ENCODE data around the gene PLD4.

DNA sequence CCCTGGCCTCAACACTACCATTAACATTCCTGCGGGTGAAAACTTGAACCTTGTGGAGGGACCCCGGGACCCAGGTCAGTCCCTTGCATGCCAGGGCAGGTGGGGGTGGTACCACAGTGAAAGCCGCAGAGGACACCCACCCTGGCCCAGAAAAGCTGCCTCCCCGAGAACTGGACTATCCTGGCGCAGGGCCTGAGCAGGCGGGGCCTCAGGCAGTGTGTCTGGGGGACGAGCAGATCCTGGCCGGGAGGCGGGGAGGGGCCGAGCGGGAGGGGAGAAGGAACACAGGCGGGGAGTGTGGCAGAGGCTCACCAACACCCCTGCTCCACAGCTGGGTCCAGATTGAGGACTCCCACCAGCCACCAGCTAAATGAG lies 43.5 kb downstream of the PLD4 start:
- no peak for TF ChIP-seq POLR2A (IDR thresholded peaks at IDR 0.05)
- TF ChIP-seq, protein P1, sequence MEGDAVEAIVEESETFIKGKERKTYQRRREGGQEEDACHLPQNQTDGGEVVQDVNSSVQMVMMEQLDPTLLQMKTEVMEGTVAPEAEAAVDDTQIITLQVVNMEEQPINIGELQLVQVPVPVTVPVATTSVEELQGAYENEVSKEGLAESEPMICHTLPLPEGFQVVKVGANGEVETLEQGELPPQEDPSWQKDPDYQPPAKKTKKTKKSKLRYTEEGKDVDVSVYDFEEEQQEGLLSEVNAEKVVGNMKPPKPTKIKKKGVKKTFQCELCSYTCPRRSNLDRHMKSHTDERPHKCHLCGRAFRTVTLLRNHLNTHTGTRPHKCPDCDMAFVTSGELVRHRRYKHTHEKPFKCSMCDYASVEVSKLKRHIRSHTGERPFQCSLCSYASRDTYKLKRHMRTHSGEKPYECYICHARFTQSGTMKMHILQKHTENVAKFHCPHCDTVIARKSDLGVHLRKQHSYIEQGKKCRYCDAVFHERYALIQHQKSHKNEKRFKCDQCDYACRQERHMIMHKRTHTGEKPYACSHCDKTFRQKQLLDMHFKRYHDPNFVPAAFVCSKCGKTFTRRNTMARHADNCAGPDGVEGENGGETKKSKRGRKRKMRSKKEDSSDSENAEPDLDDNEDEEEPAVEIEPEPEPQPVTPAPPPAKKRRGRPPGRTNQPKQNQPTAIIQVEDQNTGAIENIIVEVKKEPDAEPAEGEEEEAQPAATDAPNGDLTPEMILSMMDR (IDR thresholded peaks at IDR 0.05) = no peak

All from body of pancreas (tissue), 4 donors.